Lower leg skin (tissue), 4 donors: ENCODE data around the gene TOP1. TPM values are rescaled to one million over a fixed set of nuclear protein-coding genes. Genes with fewer than 3 reads are reported as not detected.

Experiments
- DNase-seq, 2 donors: peaks; one replicate each; pipeline ENCODE4 v3.0.0-alpha.2; 2019; ENCODE audit warnings: low spot score in 2 of 2
- H3K4me3 ChIP-seq: fragments of 200-600 bp; sonication (generic); 2 replicates; pipeline ENCODE4 v1.5.1; 2017; ENCODE audit warnings: mild to moderate bottlenecking, low read depth; ENCODE audit not compliant: poor library complexity, severe bottlenecking
- CTCF ChIP-seq, 3 donors: fragments of 450-650 bp; IDR thresholded peaks; one replicate each; pipeline ENCODE4 v1.5.1; 2016; ENCODE audit warnings: antibody characterized with exemption in 3 of 3, mild to moderate bottlenecking in 3 of 3, moderate library complexity in 2 of 3
- POLR2A ChIP-seq, 2 donors: fragments of 450-650 bp; IDR thresholded peaks; one replicate each; pipeline ENCODE4 v1.6.1; 2016 to 2017; ENCODE audit warnings: antibody characterized with exemption in 2 of 2, mild to moderate bottlenecking in 1 of 2, moderate library complexity in 1 of 2
- WGBS, 2 donors: methylation state at CpG; one replicate each; pipeline ENCODE4 v1.1.5; 2018; 5-methylcytosine and 5-hydroxymethylcytosine counted together
- intact Hi-C: fragments of 100-400 bp; cut with DNase I; formaldehyde crosslinking; loops from one replicate; pipeline ENCODE4 v1.15.0; 2023; ENCODE audit warnings: low total_unique reads
- total RNA-seq, 4 donors: library from RNA; depleted of rRNA; stranded (reverse); fragments of >200 nt; gene quantifications; one replicate each; pipeline ENCODE4 v1.1.0, GENCODE V29; 2016

TOP1 gene
- total RNA-seq, 4 donors from 2014 or later, result 29.8 to 37.1 (median 31.9) TPM

- WGBS, 2 donors, result 73 to 81% methylated on average over 3 of the region's 3 CpGs
- H3K4me3 ChIP-seq, result no peak overlapping the region
- TF ChIP-seq CTCF (IDR thresholded peaks at IDR 0.05), result no peak
- TF ChIP-seq POLR2A (IDR thresholded peaks at IDR 0.05), result no peak
- intact Hi-C loops, result no loop called here
- no peak for DNase-seq
These were observed 29.5 kb downstream of the TOP1 start for GRCh38 chr20:41057999-41058673.

- intact Hi-C loops, result no loop called here
- WGBS, 2 donors, result 92 to 94% methylated on average over 14 of the region's 14 CpGs
- no peak for DNase-seq
- TF ChIP-seq POLR2A (IDR thresholded peaks at IDR 0.05) (no peak), CTCF (IDR thresholded peaks at IDR 0.05) (no peak)
- no peak overlapping the region for H3K4me3 ChIP-seq
These were observed 30.3 kb downstream of the TOP1 start for GRCh38 chr20:41058674-41059635.

- no peak for TF ChIP-seq POLR2A (IDR thresholded peaks at IDR 0.05)
- no peak for TF ChIP-seq CTCF (IDR thresholded peaks at IDR 0.05)
- no peak overlapping the region for H3K4me3 ChIP-seq
- 93 to 94% methylated on average over 3 of the region's 3 CpGs for WGBS, 2 donors
- no peak for DNase-seq
- intact Hi-C loops, result no loop called here
These were observed 32.5 kb downstream of the TOP1 start for GRCh38 chr20:41061155-41061554.

GRCh38 chr20:41063442-41063841 is 34.8 kb downstream of the TOP1 start:
- no peak overlapping the region for H3K4me3 ChIP-seq
- TF ChIP-seq POLR2A (IDR thresholded peaks at IDR 0.05) (no peak), CTCF (IDR thresholded peaks at IDR 0.05) (no peak)
- no peak for DNase-seq
- 61 to 67% methylated on average over 1 of the region's 1 CpG for WGBS, 2 donors
- intact Hi-C loops, result no loop called here

GRCh38 chr20:41064377-41064776 is 35.8 kb downstream of the TOP1 start:
- DNase-seq, result no peak
- intact Hi-C loops, result no loop called here
- TF ChIP-seq POLR2A (IDR thresholded peaks at IDR 0.05) (no peak), CTCF (IDR thresholded peaks at IDR 0.05) (no peak)
- WGBS, 2 donors, result 96 to 100% methylated on average over 1 of the region's 1 CpG
- no peak overlapping the region for H3K4me3 ChIP-seq
